Activated naive CD4-positive, alpha-beta T cell treated with anti-CD3 and anti-CD28 coated beads for 36 hours (primary cell): ENCODE data around the gene MBOAT7. TPM values are rescaled to one million over a fixed set of nuclear protein-coding genes. Genes with fewer than 3 reads are reported as not detected.
"Not testable (repeated sequence)": the region's sequence is repeated elsewhere in the genome, so short reads cannot be mapped to it uniquely, and the experiment has no call there.

Experiments
- CTCF ChIA-PET: fragments of 350-600 bp; sonication (Branson Sonifier 250); formaldehyde crosslinking; loops from one replicate; lab custom pipeline; 2021; ENCODE audit warnings: antibody characterized with exemption; lab: Charles Lee
- DNase-seq: peaks from one replicate; pipeline ENCODE4 v3.0.0-alpha.2; 2020
- H3K27ac Mint-ChIP-seq: one replicate; pipeline ENCODE4 v1.8.0; 2021; ENCODE audit warnings: mild to moderate bottlenecking, mixed read lengths
- H3K27me3 Mint-ChIP-seq: one replicate; pipeline ENCODE4 v1.8.0; 2021; ENCODE audit warnings: low read depth, mixed read lengths
- H3K36me3 Mint-ChIP-seq: one replicate; pipeline ENCODE4 v1.8.0; 2021; ENCODE audit warnings: low read depth, mixed read lengths
- H3K4me1 Mint-ChIP-seq: one replicate; pipeline ENCODE4 v1.8.0; 2021; ENCODE audit warnings: low read depth, mixed read lengths
- H3K4me3 Mint-ChIP-seq: one replicate; pipeline ENCODE4 v1.8.0; 2021; ENCODE audit warnings: mild to moderate bottlenecking, moderate library complexity, mixed read lengths
- H3K9me3 Mint-ChIP-seq: one replicate; pipeline ENCODE4 v1.8.0; 2021; ENCODE audit warnings: mixed read lengths
- intact Hi-C: fragments of 100-400 bp; cut with micrococcal nuclease; formaldehyde crosslinking; loops from one replicate; pipeline ENCODE4 v1.15.1; 2023
- total RNA-seq, 2 experiments: library from RNA; stranded (reverse); gene quantifications; one replicate each; pipeline ENCODE4 v1.2.3, GENCODE V29; 2021

The MBOAT7 gene
- total RNA-seq, 2 experiments from 2014 or later: 33.7 to 36.1 TPM

GRCh38 chr19:54207676-54207982, 18.2 kb upstream of the MBOAT7 start:
- intact Hi-C loops: loop anchor here (5.0 kb wide), 1 partner anchor 340 kb away; the partner anchor contains the start of gene MYADM
- CTCF ChIA-PET: interaction anchor here (1.3 to 1.7 kb wide), 2 partner anchors 17 to 58 kb away, joined by 3 to 7 read pairs; no protein-coding TSS in a partner anchor
- no peaks in the 10 kb centered on the region for H3K9me3 Mint-ChIP-seq

GRCh38 chr19:54207193-54207592, 17.8 kb upstream of the MBOAT7 start:
- CTCF ChIA-PET: interaction anchor here (1.3 to 1.7 kb wide), 3 partner anchors 17 to 59 kb away, joined by 3 to 7 read pairs (median 5); no protein-coding TSS in a partner anchor
- Mint-ChIP-seq H3K27ac (peak overlapping the region; percentile 85), H3K4me3 (peak overlapping the region; percentile 49), H3K36me3 (peaks cover 80% of the 10 kb centered on the region), H3K4me1 (peaks cover 91% of the 10 kb centered on the region)
- intact Hi-C loops: loop anchor here (5.0 kb wide), 1 partner anchor 340 kb away; the partner anchor contains the start of gene MYADM
- not testable (repeated sequence) for H3K27me3 Mint-ChIP-seq, H3K9me3 Mint-ChIP-seq, DNase-seq

More at GRCh38 chr19:54207676-54207982, 18.2 kb upstream of the MBOAT7 start:
- H3K4me1 Mint-ChIP-seq: peaks cover 87% of the 10 kb centered on the region
- no peak for DNase-seq
- peak overlapping the region; percentile 49 for H3K4me3 Mint-ChIP-seq
- H3K36me3 Mint-ChIP-seq: peaks cover 76% of the 10 kb centered on the region
- H3K27me3 Mint-ChIP-seq: no peaks in the 10 kb centered on the region
- peak overlapping the region; percentile 85 for H3K27ac Mint-ChIP-seq

DNA sequence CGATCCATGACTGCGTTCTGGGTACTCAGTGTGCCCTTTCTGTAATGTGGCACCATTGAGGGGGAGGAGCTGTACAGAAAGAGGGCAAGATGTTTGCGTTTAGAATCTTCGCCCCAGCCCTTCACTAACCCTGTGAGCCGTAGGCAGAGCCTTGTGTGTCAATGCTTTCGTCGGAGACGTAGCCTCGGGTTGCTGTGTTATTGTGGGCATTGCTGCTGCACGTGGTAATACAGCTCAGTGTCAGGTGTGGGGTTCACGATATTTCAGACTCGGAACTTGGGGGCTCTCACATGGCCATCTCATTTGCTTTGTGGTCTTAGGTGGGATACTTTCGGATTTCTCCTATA, 17.4 kb upstream of the MBOAT7 start:
- Mint-ChIP-seq H3K27ac (peak overlapping the region; percentile 85), H3K36me3 (peaks cover 84% of the 10 kb centered on the region), H3K4me3 (peak overlapping the region; percentile 29), H3K27me3 (no peaks in the 10 kb centered on the region), H3K9me3 (no peaks in the 10 kb centered on the region), H3K4me1 (peaks cover 94% of the 10 kb centered on the region)
- CTCF ChIA-PET: interaction anchor here (1.6 to 1.7 kb wide), 2 partner anchors 39 to 59 kb away, joined by 5 to 7 read pairs; no protein-coding TSS in a partner anchor
- intact Hi-C loops: loop anchor here (5.0 kb wide), 1 partner anchor 340 kb away; the partner anchor contains the start of gene MYADM
- DNase-seq: no peak

DNA sequence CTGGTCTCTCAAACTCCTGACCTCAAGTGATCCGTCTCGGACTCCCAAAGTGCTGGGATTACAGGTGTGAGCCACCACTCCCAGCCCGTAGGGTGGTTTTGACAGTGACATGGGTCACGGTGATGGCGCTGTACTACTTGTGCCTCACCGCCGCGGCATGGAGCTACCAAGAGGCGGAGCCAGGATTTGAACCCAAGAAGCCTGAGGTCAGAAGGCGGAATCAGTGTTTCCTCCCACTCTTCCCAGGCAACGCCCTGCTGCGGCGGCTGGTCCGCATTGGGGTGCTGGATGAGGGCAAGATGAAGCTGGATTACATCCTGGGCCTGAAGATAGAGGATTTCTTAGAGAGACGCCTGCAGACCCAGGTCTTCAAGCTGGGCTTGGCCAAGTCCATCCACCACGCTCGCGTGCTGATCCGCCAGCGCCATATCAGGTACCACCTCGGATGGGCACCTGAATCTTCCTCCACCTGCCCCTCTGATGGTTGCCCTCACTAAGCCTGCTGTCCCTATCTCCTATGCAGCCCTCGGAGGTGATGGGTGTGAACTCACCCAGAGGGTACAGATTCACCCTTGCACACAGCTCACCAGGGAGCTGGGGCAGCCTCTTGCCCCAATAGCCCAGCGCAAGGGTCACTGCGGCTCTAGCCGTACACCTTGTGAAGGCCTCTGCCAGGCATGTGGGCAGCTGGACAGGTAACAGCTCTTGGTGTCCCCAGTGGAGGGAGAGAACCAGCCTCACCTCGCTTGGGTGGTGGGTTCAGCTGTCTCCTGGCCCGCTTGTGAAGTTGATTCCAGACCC, 16.9 kb upstream of the MBOAT7 start:
- Mint-ChIP-seq H3K4me1 (peaks cover 92% of the 10 kb centered on the region), H3K27ac (peak overlapping the region; percentile 85), H3K36me3 (peaks cover 88% of the 10 kb centered on the region), H3K4me3 (peak overlapping the region; percentile 29), H3K9me3 (no peaks in the 10 kb centered on the region), H3K27me3 (no peaks in the 10 kb centered on the region)
- no peak for DNase-seq
- CTCF ChIA-PET: interaction anchor here (1.6 to 1.7 kb wide), 2 partner anchors 39 to 60 kb away, joined by 5 to 7 read pairs; no protein-coding TSS in a partner anchor
- intact Hi-C loops: loop anchor here (5.0 kb wide), 1 partner anchor 339 kb away; the partner anchor contains the start of gene MYADM

DNA sequence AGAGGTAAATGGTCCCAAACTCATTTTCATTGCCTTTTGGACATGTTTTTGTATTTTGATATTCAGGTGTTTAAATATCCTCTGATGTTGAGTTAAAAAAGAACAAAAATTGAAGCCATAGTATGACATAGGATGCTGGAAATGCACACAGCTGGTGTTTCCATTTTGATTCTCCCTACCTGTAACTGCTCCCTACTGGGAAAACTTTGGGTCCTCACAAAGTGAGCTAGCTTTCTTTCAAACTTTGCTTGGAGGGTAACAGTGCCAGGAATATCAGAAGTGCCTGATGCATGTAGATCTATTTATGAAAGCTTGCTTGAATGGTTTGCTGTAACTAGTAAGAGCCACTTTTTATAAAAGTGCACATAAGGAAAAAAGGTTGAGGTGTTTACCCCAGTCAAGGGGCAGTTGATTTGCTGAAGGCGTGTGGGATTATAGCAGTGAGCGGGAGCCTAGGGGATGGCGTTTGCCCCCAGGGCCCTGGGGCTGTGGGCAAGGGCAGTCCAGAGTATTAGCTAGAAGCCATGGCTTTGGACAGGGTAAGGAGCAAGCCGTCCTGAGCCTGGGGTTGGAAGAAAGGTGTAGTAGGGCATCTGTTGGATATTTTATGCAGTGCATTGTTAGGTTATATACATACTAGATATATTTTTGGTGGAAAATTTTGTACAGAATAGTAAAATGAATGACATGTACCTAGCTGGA, 15.5 kb upstream of the MBOAT7 start:
- intact Hi-C loops: loop anchor here (5.0 kb wide), 1 partner anchor 338 kb away; the partner anchor contains the start of gene MYADM
- Mint-ChIP-seq H3K36me3 (peaks cover 82% of the 10 kb centered on the region), H3K27me3 (no peaks in the 10 kb centered on the region), H3K9me3 (no peaks in the 10 kb centered on the region), H3K4me3 (peak overlapping the region; percentile 99), H3K27ac (peak overlapping the region; percentile 77), H3K4me1 (peaks cover 85% of the 10 kb centered on the region)
- CTCF ChIA-PET: interaction anchor here (0.5 to 0.7 kb wide), 2 partner anchors 92 to 1968 kb away, joined by 3 read pairs; no protein-coding TSS in a partner anchor
- DNase-seq: no peak

GRCh38 chr19:54203151-54203611, 13.8 kb upstream of the MBOAT7 start:
- no peaks in the 10 kb centered on the region for H3K9me3 Mint-ChIP-seq
- H3K36me3 Mint-ChIP-seq: peaks cover 75% of the 10 kb centered on the region
- H3K27me3 Mint-ChIP-seq: no peaks in the 10 kb centered on the region
- no peak for DNase-seq
- CTCF ChIA-PET: no interaction called here
- peaks cover 74% of the 10 kb centered on the region for H3K4me1 Mint-ChIP-seq
- intact Hi-C loops: no loop called here
- H3K4me3 Mint-ChIP-seq: peak overlapping the region; percentile 99
- peak overlapping the region; percentile 53 for H3K27ac Mint-ChIP-seq

DNA sequence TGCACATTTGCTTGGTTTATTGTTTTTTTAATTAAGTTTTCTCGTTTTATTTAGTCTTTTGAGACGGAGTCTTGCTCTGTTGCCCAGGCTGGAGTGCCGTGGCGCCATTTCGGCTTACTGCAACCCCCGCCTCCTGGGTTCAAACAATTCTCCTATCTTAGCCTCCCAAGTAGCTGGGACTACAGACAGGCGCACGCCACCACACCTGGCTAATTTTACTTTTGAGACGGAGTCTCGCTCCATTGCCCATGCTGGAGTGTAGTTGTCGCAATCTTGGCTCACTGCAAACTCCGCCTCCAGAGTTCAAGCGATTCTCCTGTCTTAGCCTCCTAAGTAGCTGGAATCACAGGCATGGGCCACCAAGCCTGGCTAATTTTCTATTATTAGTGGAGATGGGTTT, 12.6 kb upstream of the MBOAT7 start:
- peak overlapping the region; percentile 99 for H3K4me3 Mint-ChIP-seq
- no peaks in the 10 kb centered on the region for H3K27me3 Mint-ChIP-seq
- intact Hi-C loops: loop anchor here (1.0 kb wide), 1 partner anchor 43 kb away; the partner anchor contains the start of gene LENG1
- no peak for DNase-seq
- H3K9me3 Mint-ChIP-seq: no peaks in the 10 kb centered on the region
- H3K36me3 Mint-ChIP-seq: peaks cover 63% of the 10 kb centered on the region
- H3K27ac Mint-ChIP-seq: peak overlapping the region; percentile 100
- CTCF ChIA-PET: no interaction called here
- H3K4me1 Mint-ChIP-seq: peaks cover 62% of the 10 kb centered on the region

DNA sequence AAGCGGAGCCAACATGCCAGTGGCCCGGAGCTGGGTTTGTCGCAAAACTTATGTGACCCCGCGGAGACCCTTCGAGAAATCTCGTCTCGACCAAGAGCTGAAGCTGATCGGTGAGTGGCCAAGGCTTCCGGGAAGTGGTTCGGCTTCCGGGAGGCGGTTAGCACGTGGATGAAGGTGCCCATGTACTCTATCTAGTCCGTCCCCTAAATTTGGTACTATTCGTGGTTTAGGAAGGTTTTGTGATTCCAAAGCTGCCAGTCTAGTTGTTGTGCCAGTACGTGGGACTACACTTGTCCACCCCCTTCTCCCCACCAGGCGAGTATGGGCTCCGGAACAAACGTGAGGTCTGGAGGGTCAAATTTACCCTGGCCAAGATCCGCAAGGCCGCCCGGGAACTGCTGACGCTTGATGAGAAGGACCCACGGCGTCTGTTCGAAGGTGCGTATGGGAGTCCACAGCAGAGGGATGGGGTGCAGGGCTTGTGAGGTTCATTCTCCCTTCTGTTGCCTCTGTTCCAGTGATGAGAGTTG, 11.9 kb upstream of the MBOAT7 start:
- H3K27ac Mint-ChIP-seq: peak overlapping the region; percentile 100
- H3K9me3 Mint-ChIP-seq: no peaks in the 10 kb centered on the region
- peaks cover 56% of the 10 kb centered on the region for H3K36me3 Mint-ChIP-seq
- no peaks in the 10 kb centered on the region for H3K27me3 Mint-ChIP-seq
- peaks cover 56% of the 10 kb centered on the region for H3K4me1 Mint-ChIP-seq
- H3K4me3 Mint-ChIP-seq: peak overlapping the region; percentile 99
- CTCF ChIA-PET: no interaction called here
- no peak for DNase-seq
- intact Hi-C loops: loop anchor here (1.0 kb wide), 1 partner anchor 42 kb away; the partner anchor contains the start of gene LENG1

- DNase-seq: no peak
- peak overlapping the region; percentile 58 for H3K4me3 Mint-ChIP-seq
- H3K36me3 Mint-ChIP-seq: peaks cover 39% of the 10 kb centered on the region
- H3K27me3 Mint-ChIP-seq: no peaks in the 10 kb centered on the region
- intact Hi-C loops: no loop called here
- peaks cover 38% of the 10 kb centered on the region for H3K4me1 Mint-ChIP-seq
- peak overlapping the region; percentile 100 for H3K27ac Mint-ChIP-seq
- H3K9me3 Mint-ChIP-seq: no peaks in the 10 kb centered on the region
- CTCF ChIA-PET: no interaction called here
Measured at GRCh38 chr19:54199401-54199800, 10.0 kb upstream of the MBOAT7 start.

DNA sequence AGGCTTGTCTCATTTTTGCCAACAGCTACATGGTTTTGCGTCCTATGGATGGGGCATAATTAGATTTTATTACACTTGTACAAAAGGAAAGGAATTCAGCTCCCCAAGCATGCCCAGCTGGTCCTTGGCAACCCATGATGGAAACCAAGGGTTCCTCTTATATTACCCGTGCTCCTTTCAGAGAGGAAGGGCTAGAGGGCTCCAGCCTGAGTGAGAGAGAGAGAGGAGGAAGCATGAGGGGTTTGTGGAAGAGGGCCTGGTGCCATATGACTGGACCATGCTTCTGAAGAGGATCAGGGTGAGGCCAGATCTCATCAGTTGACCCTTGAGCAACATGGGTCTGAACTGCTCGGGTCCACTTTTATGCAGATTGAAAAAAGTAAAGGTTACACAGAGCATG, 7.7 kb upstream of the MBOAT7 start:
- Mint-ChIP-seq H3K27me3 (no peaks in the 10 kb centered on the region), H3K4me1 (peaks cover 26% of the 10 kb centered on the region), H3K36me3 (peaks cover 27% of the 10 kb centered on the region), H3K4me3 (no peak overlapping the region), H3K27ac (no peak overlapping the region), H3K9me3 (no peaks in the 10 kb centered on the region)
- CTCF ChIA-PET: no interaction called here
- DNase-seq: no peak
- intact Hi-C loops: no loop called here

DNA sequence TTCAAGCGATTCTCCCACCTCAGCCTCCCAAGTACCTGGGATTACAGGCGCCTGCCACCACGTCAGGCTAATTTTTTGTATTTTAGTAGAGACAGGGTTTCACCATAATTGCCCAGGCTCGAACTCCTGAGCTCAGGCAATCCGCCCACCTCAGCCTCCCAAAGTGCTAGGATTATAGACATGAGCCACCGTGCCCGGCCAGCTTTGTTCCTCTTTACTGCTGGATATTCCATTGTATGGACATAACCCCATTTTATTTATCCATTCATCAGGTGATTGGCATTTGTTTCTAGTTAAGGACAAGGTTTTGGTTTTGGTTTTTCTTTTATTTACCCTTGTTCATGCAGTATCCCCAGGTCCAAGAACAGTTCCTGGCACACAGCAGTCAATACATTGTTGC, 7.2 kb upstream of the MBOAT7 start:
- intact Hi-C loops: no loop called here
- H3K4me3 Mint-ChIP-seq: no peak overlapping the region
- H3K27ac Mint-ChIP-seq: no peak overlapping the region
- H3K36me3 Mint-ChIP-seq: peaks cover 21% of the 10 kb centered on the region
- DNase-seq: no peak
- H3K9me3 Mint-ChIP-seq: no peaks in the 10 kb centered on the region
- CTCF ChIA-PET: no interaction called here
- H3K4me1 Mint-ChIP-seq: peaks cover 29% of the 10 kb centered on the region
- no peaks in the 10 kb centered on the region for H3K27me3 Mint-ChIP-seq

GRCh38 chr19:54194463-54194862, 5.1 kb upstream of the MBOAT7 start:
- CTCF ChIA-PET, DNase-seq, intact Hi-C loops, H3K27me3 Mint-ChIP-seq, H3K9me3 Mint-ChIP-seq, H3K4me3 Mint-ChIP-seq, H3K27ac Mint-ChIP-seq: not testable (repeated sequence)
- peaks cover 11% of the 10 kb centered on the region for H3K36me3 Mint-ChIP-seq
- H3K4me1 Mint-ChIP-seq: peaks cover 22% of the 10 kb centered on the region
